K562 (cell line): ENCODE results near the gene ITPR2. TPM values are rescaled to one million over a fixed set of nuclear protein-coding genes. Genes with fewer than 3 reads are reported as not detected.
"Not testable (repeated sequence)": the region's sequence is repeated elsewhere in the genome, so short reads cannot be mapped to it uniquely, and the experiment has no call there.

ENCODE experiments used
- ATAC-seq: fragments of 200-7000 bp; cut with Tn5 transposase; 3 replicates; pipeline ENCODE4 v1.9.1; 2020; ENCODE audit warnings: moderate library complexity
- BruUV-seq: library from RNA; stranded (reverse); fragments of 400-500 nt; replicated peaks from 2 replicates; lab custom pipeline; 2021; lab: Mats Ljungman, UMichigan
- CTCF ChIA-PET: fragments of 300-600 bp; formaldehyde crosslinking; extraction: SDS; loops from one replicate; lab custom pipeline; 2021; ENCODE audit warnings: low intra/inter-chr PET ratio; lab: Yijun Ruan, JAX
- POLR2A ChIA-PET: fragments of 300-600, 350-650 bp; sonication (Branson Sonifier 250); formaldehyde crosslinking; extraction: SDS; loops from one replicate; lab custom pipeline; 2021; ENCODE audit warnings: antibody characterized with exemption, inconsistent platforms; lab: Yijun Ruan, JAX
- DNase-seq, 4 experiments: peaks; one replicate each; pipeline versions ENCODE4 v3.0.0 to v3.0.0-alpha.2; 2011 to 2018; ENCODE audit warnings: low spot score in 3 of 4, mixed read lengths in 3 of 4; ENCODE audit errors: extremely low read depth in 1 of 4
- FAIRE-seq: peaks from 2 replicates; lab custom pipeline; 2011; peaks lifted over from hg19 to GRCh38; lab: Jason Lieb, UNC
- H2AFZ ChIP-seq: 2 replicates; pipeline ENCODE4 v1.6.0; 2011; ENCODE audit warnings: low read depth, low read length, control low read depth, inconsistent platforms
- H3K27ac ChIP-seq: fragments of 200-600 bp; 3 replicates; pipeline ENCODE4 v1.8.0; 2011; ENCODE audit warnings: low read depth, mild to moderate bottlenecking, control low read depth, inconsistent platforms, low read length, moderate library complexity, mixed read lengths; ENCODE audit errors: extremely low read depth
- H3K27me3 ChIP-seq, 2 experiments: fragments of 300-600 bp in 1 of 2; 2 replicates in 1 of 2; 3 replicates in 1 of 2; pipeline versions ENCODE4 v1.6.0 to v1.8.0; 2011; ENCODE audit warnings: inconsistent platforms in 2 of 2, low read length in 2 of 2, mild to moderate bottlenecking in 1 of 2, mixed read lengths in 1 of 2, moderate library complexity in 1 of 2; ENCODE audit not compliant: control insufficient read depth in 2 of 2, insufficient read depth in 2 of 2
- H3K36me3 ChIP-seq: fragments of 300-600 bp; 3 replicates; pipeline ENCODE4 v1.8.0; 2011; ENCODE audit warnings: mild to moderate bottlenecking, low read length, inconsistent platforms; ENCODE audit not compliant: control insufficient read depth, insufficient read depth
- H3K4me1 ChIP-seq, 2 experiments: fragments of 200-600 bp in 1 of 2; replicated peaks in 1 of 2; 2 replicates in 1 of 2; 3 replicates in 1 of 2; pipeline versions ENCODE4 v1.5.1 to v1.8.0; 2011; ENCODE audit warnings: inconsistent platforms in 2 of 2, low read length in 2 of 2, mild to moderate bottlenecking in 1 of 2, mixed read lengths in 1 of 2, moderate library complexity in 1 of 2; ENCODE audit not compliant: control insufficient read depth in 2 of 2, insufficient read depth in 2 of 2
- H3K4me2 ChIP-seq: 2 replicates; pipeline ENCODE4 v1.6.1; 2011; ENCODE audit warnings: low read length, control low read depth, inconsistent platforms, mixed read lengths; ENCODE audit not compliant: insufficient read depth
- H3K4me3 ChIP-seq: fragments of 200-600 bp; sonication (generic), shearing (Covaris generic); 2 replicates; pipeline ENCODE4 v1.5.1; 2016; ENCODE audit warnings: control low read depth, inconsistent platforms
- H3K79me2 ChIP-seq: fragments of 200-600 bp; 3 replicates; pipeline ENCODE4 v1.8.0; 2011; ENCODE audit warnings: low read length, inconsistent platforms; ENCODE audit not compliant: control insufficient read depth, insufficient read depth
- H3K9ac ChIP-seq, 2 experiments: 2 replicates each; pipeline versions ENCODE4 v1.6.0 to v1.6.1; 2011; ENCODE audit warnings: low read depth in 2 of 2, low read length in 2 of 2, control low read depth in 1 of 2, inconsistent platforms in 1 of 2, mild to moderate bottlenecking in 1 of 2, mixed read lengths in 1 of 2; ENCODE audit not compliant: insufficient read depth in 1 of 2
- H3K9me1 ChIP-seq: one replicate; pipeline ENCODE4 v1.6.0; 2011; ENCODE audit warnings: inconsistent platforms, mild to moderate bottlenecking, low read length, moderate library complexity; ENCODE audit not compliant: control insufficient read depth, insufficient read depth
- H3K9me3 ChIP-seq: replicated peaks from 2 replicates; pipeline ENCODE4 v1.5.1; 2011; ENCODE audit warnings: low read depth, low read length, inconsistent platforms; ENCODE audit not compliant: control insufficient read depth, insufficient read depth
- H4K20me1 ChIP-seq: replicated peaks from 2 replicates; pipeline ENCODE4 v1.6.1; 2011; ENCODE audit warnings: low read length, inconsistent platforms, mixed read lengths; ENCODE audit not compliant: control insufficient read depth, insufficient read depth
- ARNT ChIP-seq, 2 experiments: fragments of 450-650 bp; IDR thresholded peaks; 2 replicates each; pipeline ENCODE4 v1.6.1; 2016; ENCODE audit warnings: mild to moderate bottlenecking in 1 of 2
- EZH2 ChIP-seq: IDR thresholded peaks from 2 replicates; pipeline ENCODE4 v1.6.1; 2012; ENCODE audit warnings: low read depth, mild to moderate bottlenecking, inconsistent platforms, low read length, borderline replicate concordance
- ILF3 ChIP-seq: fragments of 450-650 bp; IDR thresholded peaks from 2 replicates; pipeline ENCODE4 v1.6.1; 2018; ENCODE audit warnings: antibody characterized with exemption, mild to moderate bottlenecking, moderate library complexity, borderline replicate concordance
- MXI1 ChIP-seq: IDR thresholded peaks from 2 replicates; pipeline ENCODE4 v1.6.1; 2011; ENCODE audit warnings: low read depth, mild to moderate bottlenecking, improper control_type of control experiment, low read length
- NEUROD1 ChIP-seq: fragments of 150-350 bp; IDR thresholded peaks from 2 replicates; pipeline ENCODE4 v1.6.1; 2014; ENCODE audit warnings: borderline replicate concordance, low read length, low read depth; ENCODE audit not compliant: partially characterized antibody
- POLR2AphosphoS2 ChIP-seq: IDR thresholded peaks from 2 replicates; pipeline ENCODE4 v1.6.1; 2012; ENCODE audit warnings: low read length, improper control_type of control experiment
- SAFB ChIP-seq: fragments of 200-400 bp; formaldehyde crosslinking; IDR thresholded peaks from 2 replicates; pipeline ENCODE4 v1.6.1; 2017; ENCODE audit warnings: low read depth, low read length, borderline replicate concordance
- WGBS: fragments of 100-300 bp; shearing (Covaris generic); methylation state at CpG from one replicate; pipeline ENCODE4 v1.1.6; 2016; ENCODE audit warnings: low coverage, mixed read lengths; ENCODE audit not compliant: insufficient coverage; ENCODE audit errors: missing lambda C conversion rate; 5-methylcytosine and 5-hydroxymethylcytosine counted together
- in situ Hi-C: fragments of 300-500 bp; cut with MboI; formaldehyde crosslinking; loops from 4 replicates; pipeline ENCODE4 v1.15.0; 2018; ENCODE audit warnings: inconsistent platforms, mixed read lengths
- intact Hi-C: fragments of 100-400 bp; cut with micrococcal nuclease; formaldehyde crosslinking; loops from 2 replicates; pipeline ENCODE4 v1.14.2; 2022
- polyA plus RNA-seq, 8 experiments: library from polyadenylated mRNA; depleted of rRNA in 4 of 8; stranded (reverse) in 5 of 8; unstranded in 3 of 8; fragments of >200 nt; fragmentation: Nextera tagmentation in 2 of 8; fragmentation: Illumina TruSeq in 1 of 8; extraction: Ambion mirVana in 2 of 8; extraction: Trizol in 1 of 8; gene quantifications; 2 replicates each; pipeline versions ENCODE4 v1.2.1 to v1.2.3, GENCODE V29; 2011 to 2014; ENCODE audit warnings: inconsistent platforms in 1 of 8, missing spikeins in 1 of 8
- total RNA-seq, 7 experiments: library from RNA; depleted of rRNA in 6 of 7; stranded (reverse); fragments of >200 nt in 6 of 7; fragmentation: Illumina TruSeq in 2 of 7; extraction: Trizol in 2 of 7; gene quantifications; 2 replicates each; pipeline versions ENCODE4 v1.2.1 to v1.2.3, GENCODE V29; 2011 to 2021; ENCODE audit warnings: low replicate concordance in 1 of 7

The ITPR2 gene
- total and polyA plus RNA-seq, 9 of the 15 experiments (the other 6 are each of a cell fraction or from before 2014, with no cell fraction given): 0.21 to 3.3 (median 0.95) TPM

DNA sequence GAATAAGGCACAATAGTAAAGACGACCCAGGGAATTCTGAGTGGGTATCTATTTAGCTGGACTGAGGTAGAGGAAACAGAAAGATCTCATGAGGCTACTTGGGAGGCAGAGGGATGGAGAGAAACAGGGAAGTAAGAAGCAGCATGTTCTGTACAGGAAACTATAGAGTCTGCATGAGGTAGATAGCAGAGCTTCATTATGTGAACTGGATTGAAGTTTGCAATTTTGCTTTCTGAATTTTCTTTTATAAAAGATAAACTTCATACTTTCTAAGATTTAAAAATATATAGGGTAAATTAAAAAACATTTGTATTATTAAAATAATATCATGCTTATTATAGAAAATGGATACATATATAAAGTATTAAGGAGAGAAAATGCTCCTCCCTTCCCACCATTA lies 399.3 kb downstream of the ITPR2 start:
- not testable (repeated sequence) for H3K9ac ChIP-seq
- ChIA-PET POLR2A (interaction anchor here (1.1 kb wide), 1 partner anchor 337 kb away, joined by 3 read pairs; no protein-coding TSS in a partner anchor), CTCF (interaction anchor here (1.3 to 2.0 kb wide), 2 partner anchors 218 to 268 kb away, joined by 4 to 16 read pairs; no protein-coding TSS in a partner anchor)

GRCh38 chr12:26431211-26431610 lies 401.8 kb downstream of the ITPR2 start:
- FAIRE-seq: no peak
- no peak overlapping the region for H3K27ac ChIP-seq
- H3K9me3 ChIP-seq: no peaks in the 10 kb centered on the region
- ATAC-seq: no peak
- H3K9ac ChIP-seq: no peak overlapping the region
- POLR2A ChIA-PET: no interaction called here
- in situ Hi-C loops (no loop called here), intact Hi-C loops (loop anchor here (5.0 kb wide), 1 partner anchor 221 kb away; no protein-coding TSS in a partner anchor)
- CTCF ChIA-PET: no interaction called here
- H3K4me2 ChIP-seq: no peak overlapping the region
- H3K9me1 ChIP-seq: no peaks in the 10 kb centered on the region
- BruUV-seq: no TSS peak
- 0% methylated on average over 3 of the region's 3 CpGs for WGBS
- H3K27me3 ChIP-seq: no peaks in the 10 kb centered on the region
- H3K4me3 ChIP-seq: no peak overlapping the region
- no peaks in the 10 kb centered on the region for H3K4me1 ChIP-seq
- H3K79me2 ChIP-seq: no peaks in the 10 kb centered on the region
- H2AFZ ChIP-seq: no peak overlapping the region
- no peaks in the 10 kb centered on the region for H3K36me3 ChIP-seq
- no peaks in the 10 kb centered on the region for H4K20me1 ChIP-seq
- DNase-seq: no peak
- no peak for TF ChIP-seq NEUROD1
- TF ChIP-seq ARNT (IDR thresholded peaks at IDR 0.05): no peak
- no peak for TF ChIP-seq MXI1
- TF ChIP-seq SAFB: no peak
- no peak for TF ChIP-seq POLR2AphosphoS2
- TF ChIP-seq ILF3: no peak
- no peak for TF ChIP-seq EZH2

More for the DNA sequence above, 399.3 kb downstream of the ITPR2 start:
- H3K27ac ChIP-seq, DNase-seq, ATAC-seq, H3K4me3 ChIP-seq, H3K4me2 ChIP-seq, H3K79me2 ChIP-seq, H3K9me3 ChIP-seq, H3K4me1 ChIP-seq, H3K27me3 ChIP-seq, BruUV-seq, H2AFZ ChIP-seq, H4K20me1 ChIP-seq, H3K36me3 ChIP-seq, in situ Hi-C loops, H3K9me1 ChIP-seq, FAIRE-seq: not testable (repeated sequence)
- 0% methylated on average over 1 of the region's 1 CpG for WGBS
- intact Hi-C loops: loop anchor here (1.0 to 5.0 kb wide), 2 partner anchors 219 to 268 kb away; no protein-coding TSS in a partner anchor
